ENCODE data around the gene KCNC1.

Gene KCNC1

GRCh38 chr11:17767914-17768313, 33.3 kb downstream of the KCNC1 start:
- TF ChIP-seq, protein P1, sequence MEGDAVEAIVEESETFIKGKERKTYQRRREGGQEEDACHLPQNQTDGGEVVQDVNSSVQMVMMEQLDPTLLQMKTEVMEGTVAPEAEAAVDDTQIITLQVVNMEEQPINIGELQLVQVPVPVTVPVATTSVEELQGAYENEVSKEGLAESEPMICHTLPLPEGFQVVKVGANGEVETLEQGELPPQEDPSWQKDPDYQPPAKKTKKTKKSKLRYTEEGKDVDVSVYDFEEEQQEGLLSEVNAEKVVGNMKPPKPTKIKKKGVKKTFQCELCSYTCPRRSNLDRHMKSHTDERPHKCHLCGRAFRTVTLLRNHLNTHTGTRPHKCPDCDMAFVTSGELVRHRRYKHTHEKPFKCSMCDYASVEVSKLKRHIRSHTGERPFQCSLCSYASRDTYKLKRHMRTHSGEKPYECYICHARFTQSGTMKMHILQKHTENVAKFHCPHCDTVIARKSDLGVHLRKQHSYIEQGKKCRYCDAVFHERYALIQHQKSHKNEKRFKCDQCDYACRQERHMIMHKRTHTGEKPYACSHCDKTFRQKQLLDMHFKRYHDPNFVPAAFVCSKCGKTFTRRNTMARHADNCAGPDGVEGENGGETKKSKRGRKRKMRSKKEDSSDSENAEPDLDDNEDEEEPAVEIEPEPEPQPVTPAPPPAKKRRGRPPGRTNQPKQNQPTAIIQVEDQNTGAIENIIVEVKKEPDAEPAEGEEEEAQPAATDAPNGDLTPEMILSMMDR (IDR thresholded peaks at IDR 0.05; ENCODE audit: low read depth, low read length), result no peak
- TF ChIP-seq EZH2phosphoT487 (IDR thresholded peaks at IDR 0.05; ENCODE audit: low read depth), result no peak
- H3K4me1 ChIP-seq (ENCODE audit: low read length), result peaks cover 5% of the 10 kb centered on the region; the same call in 1 of the 2 replicates
- H4K20me1 ChIP-seq (ENCODE audit: insufficient read depth, low read length), result no peaks in the 10 kb centered on the region
- H3K27ac ChIP-seq (ENCODE audit: low read length), result no peak overlapping the region
- no peaks in the 10 kb centered on the region for H3K9me3 ChIP-seq (ENCODE audit: insufficient read depth, low read length)
- no peak overlapping the region for H3K4me3 ChIP-seq (ENCODE audit: low read length)
- no peak overlapping the region for H3K4me2 ChIP-seq (ENCODE audit: low read length)
- H3K27me3 ChIP-seq (ENCODE audit: low read depth, low read length), result no peaks in the 10 kb centered on the region
- no peak overlapping the region for H2AFZ ChIP-seq (ENCODE audit: low read depth, low read length)
- no peak overlapping the region for H3K9ac ChIP-seq (ENCODE audit: low read length)
- H3K36me3 ChIP-seq (replicated peaks; ENCODE audit: low read depth, low read length), result no peaks in the 10 kb centered on the region
- no peaks in the 10 kb centered on the region for H3K79me2 ChIP-seq (ENCODE audit: low read length)

DNA sequence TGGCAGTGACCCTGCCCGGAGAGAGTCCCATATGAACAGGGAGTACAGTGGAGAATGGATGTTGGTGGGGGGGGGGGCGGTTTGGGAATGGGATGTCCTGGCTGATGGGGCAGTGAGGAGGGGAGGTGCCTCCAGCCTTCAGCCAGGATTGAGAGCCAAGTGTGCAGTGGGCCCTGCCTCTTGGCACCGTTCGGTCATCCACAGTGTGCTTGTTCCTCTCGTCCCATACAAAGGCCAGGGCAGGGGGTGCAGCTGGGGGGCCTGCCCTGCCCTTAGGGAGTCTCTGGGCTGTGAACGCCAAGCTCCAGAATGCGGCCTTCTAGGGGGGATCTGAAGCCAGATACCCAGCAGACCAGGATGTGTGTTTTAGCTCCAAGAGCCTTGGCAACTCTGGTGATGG, 34.0 kb downstream of the KCNC1 start:
- H3K4me3 ChIP-seq (ENCODE audit: low read length), result no peak overlapping the region
- H3K9me3 ChIP-seq (ENCODE audit: insufficient read depth, low read length), result no peaks in the 10 kb centered on the region
- no peaks in the 10 kb centered on the region for H4K20me1 ChIP-seq (ENCODE audit: insufficient read depth, low read length)
- no peak overlapping the region for H3K27ac ChIP-seq (ENCODE audit: low read length)
- no peaks in the 10 kb centered on the region for H3K79me2 ChIP-seq (ENCODE audit: low read length)
- TF ChIP-seq, protein P1 (IDR thresholded peaks at IDR 0.05; ENCODE audit: low read depth, low read length), result no peak
- no peak for TF ChIP-seq EZH2phosphoT487 (IDR thresholded peaks at IDR 0.05; ENCODE audit: low read depth)
- no peak overlapping the region for H3K4me2 ChIP-seq (ENCODE audit: low read length)
- H3K4me1 ChIP-seq (ENCODE audit: low read length), result peaks cover 5% of the 10 kb centered on the region; the same call in 1 of the 2 replicates
- no peaks in the 10 kb centered on the region for H3K27me3 ChIP-seq (ENCODE audit: low read depth, low read length)
- no peak overlapping the region for H2AFZ ChIP-seq (ENCODE audit: low read depth, low read length)
- H3K36me3 ChIP-seq (replicated peaks; ENCODE audit: low read depth, low read length), result no peaks in the 10 kb centered on the region
- H3K9ac ChIP-seq (ENCODE audit: low read length), result no peak overlapping the region

GRCh38 chr11:17769218-17769617, 34.6 kb downstream of the KCNC1 start:
- Histone ChIP-seq H3K27me3 (ENCODE audit: low read depth, low read length) (no peaks in the 10 kb centered on the region), H4K20me1 (ENCODE audit: insufficient read depth, low read length) (no peaks in the 10 kb centered on the region), H3K9me3 (ENCODE audit: insufficient read depth, low read length) (no peaks in the 10 kb centered on the region), H3K4me1 (ENCODE audit: low read length) (peaks cover 5% of the 10 kb centered on the region; the same call in 1 of the 2 replicates), H3K4me3 (ENCODE audit: low read length) (no peak overlapping the region), H2AFZ (ENCODE audit: low read depth, low read length) (no peak overlapping the region), H3K79me2 (ENCODE audit: low read length) (no peaks in the 10 kb centered on the region), H3K27ac (ENCODE audit: low read length) (no peak overlapping the region), H3K4me2 (ENCODE audit: low read length) (no peak overlapping the region), H3K36me3 (replicated peaks; ENCODE audit: low read depth, low read length) (no peaks in the 10 kb centered on the region), H3K9ac (ENCODE audit: low read length) (no peak overlapping the region)
- TF ChIP-seq, protein P1 (IDR thresholded peaks at IDR 0.05; ENCODE audit: low read depth, low read length), result no peak
- TF ChIP-seq EZH2phosphoT487 (IDR thresholded peaks at IDR 0.05; ENCODE audit: low read depth), result no peak

GRCh38 chr11:17770048-17770652, 35.6 kb downstream of the KCNC1 start:
- Histone ChIP-seq H3K4me2 (ENCODE audit: low read length) (no peak overlapping the region), H3K27me3 (ENCODE audit: low read depth, low read length) (no peaks in the 10 kb centered on the region), H2AFZ (ENCODE audit: low read depth, low read length) (0 out of 2 replicates have a peak overlapping the region, but pooled peaks have one; percentile 21), H3K9me3 (ENCODE audit: insufficient read depth, low read length) (no peaks in the 10 kb centered on the region), H3K27ac (ENCODE audit: low read length) (no peak overlapping the region), H3K4me3 (ENCODE audit: low read length) (no peak overlapping the region), H3K9ac (ENCODE audit: low read length) (no peak overlapping the region), H4K20me1 (ENCODE audit: insufficient read depth, low read length) (no peaks in the 10 kb centered on the region), H3K79me2 (ENCODE audit: low read length) (no peaks in the 10 kb centered on the region), H3K36me3 (replicated peaks; ENCODE audit: low read depth, low read length) (no peaks in the 10 kb centered on the region), H3K4me1 (ENCODE audit: low read length) (peaks cover 5% of the 10 kb centered on the region; the same call in 1 of the 2 replicates)
- TF ChIP-seq EZH2phosphoT487 (IDR thresholded peaks at IDR 0.05; ENCODE audit: low read depth), result no peak
- TF ChIP-seq, protein P1 (IDR thresholded peaks at IDR 0.05; ENCODE audit: low read depth, low read length), result peak; percentile 49
